IMR-90 (cell line): ENCODE measurements around the gene KIAA0825. TPM values are rescaled to one million over a fixed set of nuclear protein-coding genes. Genes with fewer than 3 reads are reported as not detected.

Source experiments
- ATAC-seq: fragments of 200-7000 bp; cut with Tn5 transposase; 2 replicates; pipeline ENCODE4 v1.9.1; 2020; ENCODE audit warnings: low read depth, mild to moderate bottlenecking, moderate library complexity
- BruUV-seq: library from RNA; stranded (reverse); fragments of 400-500 nt; replicated peaks from 2 replicates; lab custom pipeline; 2021; lab: Mats Ljungman, UMichigan
- CTCF ChIA-PET: fragments of 300-600 bp; formaldehyde crosslinking; extraction: SDS; loops from one replicate; lab custom pipeline; 2021; ENCODE audit warnings: antibody characterized with exemption; lab: Yijun Ruan, JAX
- POLR2A ChIA-PET: fragments of 300-600 bp; sonication (Branson Sonifier 250); formaldehyde crosslinking; loops from one replicate; lab custom pipeline; 2022; ENCODE audit warnings: antibody characterized with exemption; ENCODE audit not compliant: unreplicated experiment; lab: Charles Lee
- DNase-seq: peaks from one replicate; pipeline ENCODE4 v3.0.0; 2013
- H2AFZ ChIP-seq: replicated peaks from 2 replicates; pipeline ENCODE3; 2013; ENCODE audit warnings: low read length, mild to moderate bottlenecking; ENCODE audit not compliant: poor library complexity
- H2AK5ac ChIP-seq: 2 replicates; pipeline ENCODE4 v1.6.1; 2013; ENCODE audit warnings: low read depth, low read length, inconsistent platforms
- H2AK9ac ChIP-seq: replicated peaks from 2 replicates; pipeline ENCODE3; 2013; ENCODE audit warnings: mild to moderate bottlenecking, low read depth, low read length, moderate library complexity; ENCODE audit not compliant: poor library complexity
- H2BK120ac ChIP-seq: 2 replicates; pipeline ENCODE4 v1.6.1; 2013; ENCODE audit warnings: low read depth, low read length, inconsistent platforms
- H2BK15ac ChIP-seq: 3 replicates; pipeline ENCODE4 v1.6.1; 2013; ENCODE audit warnings: low read depth, low read length, inconsistent platforms
- H2BK20ac ChIP-seq: 2 replicates; pipeline ENCODE4 v1.6.1; 2013; ENCODE audit warnings: low read depth, mild to moderate bottlenecking, inconsistent platforms, low read length, moderate library complexity
- H2BK5ac ChIP-seq: 2 replicates; pipeline ENCODE4 v1.6.1; 2013; ENCODE audit warnings: mild to moderate bottlenecking, low read depth, low read length, inconsistent platforms; ENCODE audit not compliant: poor library complexity, severe bottlenecking
- H3K14ac ChIP-seq: replicated peaks from 2 replicates; pipeline ENCODE4 v1.6.1; 2013; ENCODE audit warnings: low read depth, low read length, inconsistent platforms
- H3K18ac ChIP-seq: 2 replicates; pipeline ENCODE4 v1.6.1; 2013; ENCODE audit warnings: low read depth, low read length, control low read depth
- H3K23ac ChIP-seq: 2 replicates; pipeline ENCODE4 v1.6.1; 2013; ENCODE audit warnings: low read depth, low read length, inconsistent platforms
- H3K27ac ChIP-seq: 2 replicates; pipeline ENCODE4 v1.5.1; 2013; ENCODE audit warnings: mild to moderate bottlenecking, control low read depth, low read length; ENCODE audit not compliant: insufficient read depth
- H3K27me3 ChIP-seq: 2 replicates; pipeline ENCODE4 v1.6.1; 2013; ENCODE audit warnings: low read length; ENCODE audit not compliant: control insufficient read depth, insufficient read depth
- H3K36me3 ChIP-seq: 2 replicates; pipeline ENCODE4 v1.6.1; 2013; ENCODE audit warnings: low read length, mixed read lengths; ENCODE audit not compliant: control insufficient read depth, insufficient read depth
- H3K4ac ChIP-seq: 2 replicates; pipeline ENCODE4 v1.6.1; 2013; ENCODE audit warnings: low read depth, low read length, inconsistent platforms
- H3K4me1 ChIP-seq: 2 replicates; pipeline ENCODE4 v1.6.1; 2013; ENCODE audit warnings: low read length, mixed read lengths; ENCODE audit not compliant: control insufficient read depth, insufficient read depth
- H3K4me2 ChIP-seq: 2 replicates; pipeline ENCODE4 v1.6.1; 2013; ENCODE audit warnings: low read depth, mild to moderate bottlenecking, control low read depth, low read length, moderate library complexity
- H3K4me3 ChIP-seq: 2 replicates; pipeline ENCODE4 v1.5.1; 2013; ENCODE audit warnings: low read depth, mild to moderate bottlenecking, control low read depth, low read length, moderate library complexity; ENCODE audit not compliant: insufficient read depth
- H3K56ac ChIP-seq: 2 replicates; pipeline ENCODE4 v1.6.1; 2013; ENCODE audit warnings: low read length, inconsistent platforms; ENCODE audit not compliant: insufficient read depth; ENCODE audit errors: extremely low read depth
- H3K79me1 ChIP-seq, 2 experiments: 2 replicates each; pipeline ENCODE4 v1.6.1; 2013; ENCODE audit warnings: low read length in 2 of 2, inconsistent platforms in 1 of 2, low read depth in 1 of 2
- H3K9ac ChIP-seq: 2 replicates; pipeline ENCODE4 v1.6.1; 2013; ENCODE audit warnings: low read depth, low read length, control low read depth
- H3K9me1 ChIP-seq: 2 replicates; pipeline ENCODE4 v1.6.1; 2013; ENCODE audit warnings: low read length, inconsistent platforms; ENCODE audit not compliant: insufficient read depth
- H3K9me3 ChIP-seq: 2 replicates; pipeline ENCODE4 v1.6.1; 2013; ENCODE audit warnings: low read length; ENCODE audit not compliant: control insufficient read depth, insufficient read depth
- H4K20me1 ChIP-seq: 2 replicates; pipeline ENCODE4 v1.6.1; 2013; ENCODE audit warnings: low read length, inconsistent platforms; ENCODE audit not compliant: insufficient read depth
- H4K5ac ChIP-seq: 2 replicates; pipeline ENCODE4 v1.6.1; 2013; ENCODE audit warnings: mild to moderate bottlenecking, low read depth, low read length, control low read depth
- H4K8ac ChIP-seq, 2 experiments: 2 replicates each; pipeline ENCODE4 v1.6.1; 2013; ENCODE audit warnings: low read depth in 2 of 2, low read length in 2 of 2, control low read depth in 1 of 2, inconsistent platforms in 1 of 2
- H4K91ac ChIP-seq: 2 replicates; pipeline ENCODE4 v1.6.1; 2013; ENCODE audit warnings: low read depth, low read length, inconsistent platforms; ENCODE audit not compliant: insufficient read depth
- CEBPB ChIP-seq: IDR thresholded peaks from 2 replicates; pipeline ENCODE4 v1.6.1; 2012; ENCODE audit warnings: low read depth, low read length, improper control_type of control experiment
- MAFK ChIP-seq: IDR thresholded peaks from 2 replicates; pipeline ENCODE4 v1.6.1; 2012; ENCODE audit warnings: low read depth, low read length, improper control_type of control experiment
- dilution Hi-C: fragments of 300-500 bp; cut with HindIII; formaldehyde crosslinking; loops from one replicate; pipeline ENCODE4 v1.14.3; 2018; ENCODE audit warnings: low sequenced_read_pairs; ENCODE audit not compliant: unreplicated experiment
- in situ Hi-C: fragments of 300-500 bp; cut with MboI; formaldehyde crosslinking; loops from 3 replicates; pipeline ENCODE4 v1.14.3; 2019; ENCODE audit warnings: low sequenced_read_pairs, inconsistent platforms, mixed read lengths
- intact Hi-C: fragments of 100-400 bp; cut with micrococcal nuclease; formaldehyde crosslinking; loops from 2 replicates; pipeline ENCODE4 v1.10.0; 2022
- polyA plus RNA-seq, 3 experiments: library from polyadenylated mRNA; depleted of rRNA; stranded (reverse); fragments of >200 nt; gene quantifications; 2 replicates each; pipeline ENCODE4 v1.2.3, GENCODE V29; 2012; ENCODE audit warnings: low replicate concordance in 1 of 3
- total RNA-seq: library from RNA; depleted of rRNA; stranded (reverse); fragments of >200 nt; gene quantifications from 2 replicates; pipeline ENCODE4 v1.2.3, GENCODE V29; 2012

KIAA0825 gene
- total and polyA plus RNA-seq, 2 of the 4 experiments (the other 2 are of a cell fraction): 0.46 to 1.8 TPM

- Histone ChIP-seq H3K4me2 (no peak overlapping the region), H3K14ac (no peak overlapping the region), H2BK120ac (no peak overlapping the region), H2AFZ (no peak overlapping the region), H3K36me3 (no peaks in the 10 kb centered on the region), H3K79me1 (no peaks in the 10 kb centered on the region), H4K5ac (no peak overlapping the region), H3K4me3 (no peak overlapping the region), H3K27me3 (no peaks in the 10 kb centered on the region), H4K91ac (no peak overlapping the region), H2BK5ac (no peak overlapping the region), H3K4ac (no peak overlapping the region), H3K9ac (no peak overlapping the region), H3K27ac (no peak overlapping the region), H2BK15ac (no peak overlapping the region), H3K18ac (no peak overlapping the region), H2AK9ac (no peak overlapping the region), H3K4me1 (no peaks in the 10 kb centered on the region; the same call in 1 of the 2 replicates), H3K23ac (no peak overlapping the region), H3K9me3 (no peaks in the 10 kb centered on the region), H4K8ac (no peak overlapping the region), H4K20me1 (no peaks in the 10 kb centered on the region), H3K56ac (no peak overlapping the region), H3K9me1 (no peaks in the 10 kb centered on the region), H2AK5ac (no peak overlapping the region), H2BK20ac (no peak overlapping the region)
- DNase-seq (no peak), ATAC-seq (no peak)
- BruUV-seq: no TSS peak
- dilution Hi-C loops (no loop called here), intact Hi-C loops (no loop called here), in situ Hi-C loops (no loop called here)
- ChIA-PET POLR2A (no interaction called here), CTCF (no interaction called here)
- TF ChIP-seq MAFK: no peak
- TF ChIP-seq CEBPB: peak; percentile 31; the same call in 1 of the 2 replicates
Measured at GRCh38 chr5:94473936-94474335, 144.5 kb downstream of the KIAA0825 start.
